B cell (primary cell): Measurements from ENCODE around the gene TTC21B.

Source experiments
- EZH2 ChIP-seq: IDR thresholded peaks from 2 replicates; pipeline ENCODE4 v1.6.1; 2012; ENCODE audit warnings: borderline replicate concordance, low read depth, mild to moderate bottlenecking, moderate library complexity, low read length; ENCODE audit not compliant: insufficient read depth, poor library complexity, severe bottlenecking
- TF ChIP-seq, protein P1 (sequence below): fragments of 200-600 bp; IDR thresholded peaks from one replicate; pipeline ENCODE4 v1.8.0; 2022; ENCODE audit warnings: antibody characterized with exemption, mild to moderate bottlenecking

DNA sequence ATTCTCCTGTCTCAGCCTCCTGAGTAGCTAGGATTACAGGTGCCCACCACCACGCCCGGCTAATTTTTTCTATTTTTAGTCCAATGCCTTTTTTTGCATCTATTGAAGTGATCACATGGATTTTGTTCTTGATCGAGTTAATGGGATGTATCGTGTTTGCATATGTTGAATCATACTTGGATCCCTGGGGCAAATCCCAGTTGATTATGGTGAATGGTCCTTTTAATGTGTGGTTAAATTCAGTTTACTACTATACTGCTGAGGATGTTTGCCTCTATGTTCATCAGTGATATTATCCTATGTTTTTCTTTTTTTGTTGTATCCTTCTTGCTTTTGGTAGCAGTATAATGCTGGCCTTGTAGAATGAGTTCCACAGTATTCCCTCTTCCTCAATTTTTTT lies 8.2 kb upstream of the TTC21B start:
- no peak for TF ChIP-seq EZH2
- TF ChIP-seq, protein P1, sequence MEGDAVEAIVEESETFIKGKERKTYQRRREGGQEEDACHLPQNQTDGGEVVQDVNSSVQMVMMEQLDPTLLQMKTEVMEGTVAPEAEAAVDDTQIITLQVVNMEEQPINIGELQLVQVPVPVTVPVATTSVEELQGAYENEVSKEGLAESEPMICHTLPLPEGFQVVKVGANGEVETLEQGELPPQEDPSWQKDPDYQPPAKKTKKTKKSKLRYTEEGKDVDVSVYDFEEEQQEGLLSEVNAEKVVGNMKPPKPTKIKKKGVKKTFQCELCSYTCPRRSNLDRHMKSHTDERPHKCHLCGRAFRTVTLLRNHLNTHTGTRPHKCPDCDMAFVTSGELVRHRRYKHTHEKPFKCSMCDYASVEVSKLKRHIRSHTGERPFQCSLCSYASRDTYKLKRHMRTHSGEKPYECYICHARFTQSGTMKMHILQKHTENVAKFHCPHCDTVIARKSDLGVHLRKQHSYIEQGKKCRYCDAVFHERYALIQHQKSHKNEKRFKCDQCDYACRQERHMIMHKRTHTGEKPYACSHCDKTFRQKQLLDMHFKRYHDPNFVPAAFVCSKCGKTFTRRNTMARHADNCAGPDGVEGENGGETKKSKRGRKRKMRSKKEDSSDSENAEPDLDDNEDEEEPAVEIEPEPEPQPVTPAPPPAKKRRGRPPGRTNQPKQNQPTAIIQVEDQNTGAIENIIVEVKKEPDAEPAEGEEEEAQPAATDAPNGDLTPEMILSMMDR, result no peak
